Transverse colon (tissue), 3 donors: ENCODE data around the gene EIF5A.
"Not testable (repeated sequence)": the region's sequence is repeated elsewhere in the genome, so short reads cannot be mapped to it uniquely, and the experiment has no call there.

ENCODE experiments used
- EP300 ChIP-seq: sonication (generic); formaldehyde crosslinking; IDR thresholded peaks from one replicate; pipeline ENCODE4 v1.6.1; 2017; ENCODE audit warnings: antibody characterized with exemption, low read depth
- POLR2A ChIP-seq: fragments of 450-650 bp; IDR thresholded peaks from one replicate; pipeline ENCODE4 v1.6.1; 2016; ENCODE audit warnings: antibody characterized with exemption, mild to moderate bottlenecking, moderate library complexity
- TF ChIP-seq, protein P1 (sequence below), 5 experiments: fragments of 200-600 bp in 3 of 5; fragments of 450-650 bp in 2 of 5; sonication (generic) in 3 of 5; IDR thresholded peaks; 1 replicate in 2 of 5; 2 replicates in 3 of 5; pipeline ENCODE4 v1.5.1; 2016 to 2017; ENCODE audit warnings: antibody characterized with exemption in 5 of 5, inconsistent platforms in 3 of 5, mild to moderate bottlenecking in 2 of 5, moderate library complexity in 1 of 5

DNA sequence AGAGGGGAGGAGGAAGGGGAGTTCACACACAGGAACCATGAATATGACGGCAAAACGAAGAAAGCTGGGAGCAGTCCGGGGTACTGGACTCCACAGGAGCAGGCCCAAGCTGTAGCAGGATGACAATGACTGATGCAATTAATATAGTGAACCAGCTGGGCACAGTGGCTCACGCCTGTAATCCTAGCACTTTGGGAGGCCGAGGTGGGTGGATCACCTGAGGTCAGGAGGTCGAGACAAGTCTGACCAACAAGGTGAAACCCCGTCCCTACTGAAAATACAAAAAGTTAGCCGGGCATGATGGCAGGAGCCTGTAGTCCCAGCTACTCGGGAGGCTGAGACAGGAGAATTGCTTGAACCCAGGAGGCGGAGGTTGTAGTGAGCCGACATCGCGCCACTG lies 28.3 kb downstream of the EIF5A start:
- TF ChIP-seq, protein P1, sequence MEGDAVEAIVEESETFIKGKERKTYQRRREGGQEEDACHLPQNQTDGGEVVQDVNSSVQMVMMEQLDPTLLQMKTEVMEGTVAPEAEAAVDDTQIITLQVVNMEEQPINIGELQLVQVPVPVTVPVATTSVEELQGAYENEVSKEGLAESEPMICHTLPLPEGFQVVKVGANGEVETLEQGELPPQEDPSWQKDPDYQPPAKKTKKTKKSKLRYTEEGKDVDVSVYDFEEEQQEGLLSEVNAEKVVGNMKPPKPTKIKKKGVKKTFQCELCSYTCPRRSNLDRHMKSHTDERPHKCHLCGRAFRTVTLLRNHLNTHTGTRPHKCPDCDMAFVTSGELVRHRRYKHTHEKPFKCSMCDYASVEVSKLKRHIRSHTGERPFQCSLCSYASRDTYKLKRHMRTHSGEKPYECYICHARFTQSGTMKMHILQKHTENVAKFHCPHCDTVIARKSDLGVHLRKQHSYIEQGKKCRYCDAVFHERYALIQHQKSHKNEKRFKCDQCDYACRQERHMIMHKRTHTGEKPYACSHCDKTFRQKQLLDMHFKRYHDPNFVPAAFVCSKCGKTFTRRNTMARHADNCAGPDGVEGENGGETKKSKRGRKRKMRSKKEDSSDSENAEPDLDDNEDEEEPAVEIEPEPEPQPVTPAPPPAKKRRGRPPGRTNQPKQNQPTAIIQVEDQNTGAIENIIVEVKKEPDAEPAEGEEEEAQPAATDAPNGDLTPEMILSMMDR (IDR thresholded peaks at IDR 0.05), result not testable (repeated sequence)
- not testable (repeated sequence) for TF ChIP-seq EP300, POLR2A
